Liver (tissue), 3 donors: ENCODE data around the gene PTMS.
A peak's percentile ranks its signal among the peaks of the same experiment; 100 is the strongest.

Source experiments
- TAF1 ChIP-seq: conservative IDR thresholded peaks from 2 replicates; pipeline ENCODE4 v1.6.1; 2016; ENCODE audit warnings: antibody characterized with exemption, mild to moderate bottlenecking
- YY1 ChIP-seq: IDR thresholded peaks from 2 replicates; pipeline ENCODE4 v1.6.1; 2016; ENCODE audit warnings: antibody characterized with exemption, mild to moderate bottlenecking
- TF ChIP-seq, protein P1 (sequence below): IDR thresholded peaks from 2 replicates; pipeline ENCODE4 v1.6.1; 2016; ENCODE audit warnings: antibody characterized with exemption, mild to moderate bottlenecking
- TF ChIP-seq, protein P2 (sequence below): fragments of 150-350 bp; IDR thresholded peaks from 2 replicates; pipeline ENCODE4 v1.5.1; 2017; ENCODE audit warnings: improper control_type of control experiment, low read depth, low read length; ENCODE audit not compliant: missing input control
- TF ChIP-seq, protein P3 (sequence below): IDR thresholded peaks from 2 replicates; pipeline ENCODE4 v1.6.1; 2016; ENCODE audit warnings: antibody characterized with exemption
- donor health status: healthy.
- donor health status: healthy.

DNA sequence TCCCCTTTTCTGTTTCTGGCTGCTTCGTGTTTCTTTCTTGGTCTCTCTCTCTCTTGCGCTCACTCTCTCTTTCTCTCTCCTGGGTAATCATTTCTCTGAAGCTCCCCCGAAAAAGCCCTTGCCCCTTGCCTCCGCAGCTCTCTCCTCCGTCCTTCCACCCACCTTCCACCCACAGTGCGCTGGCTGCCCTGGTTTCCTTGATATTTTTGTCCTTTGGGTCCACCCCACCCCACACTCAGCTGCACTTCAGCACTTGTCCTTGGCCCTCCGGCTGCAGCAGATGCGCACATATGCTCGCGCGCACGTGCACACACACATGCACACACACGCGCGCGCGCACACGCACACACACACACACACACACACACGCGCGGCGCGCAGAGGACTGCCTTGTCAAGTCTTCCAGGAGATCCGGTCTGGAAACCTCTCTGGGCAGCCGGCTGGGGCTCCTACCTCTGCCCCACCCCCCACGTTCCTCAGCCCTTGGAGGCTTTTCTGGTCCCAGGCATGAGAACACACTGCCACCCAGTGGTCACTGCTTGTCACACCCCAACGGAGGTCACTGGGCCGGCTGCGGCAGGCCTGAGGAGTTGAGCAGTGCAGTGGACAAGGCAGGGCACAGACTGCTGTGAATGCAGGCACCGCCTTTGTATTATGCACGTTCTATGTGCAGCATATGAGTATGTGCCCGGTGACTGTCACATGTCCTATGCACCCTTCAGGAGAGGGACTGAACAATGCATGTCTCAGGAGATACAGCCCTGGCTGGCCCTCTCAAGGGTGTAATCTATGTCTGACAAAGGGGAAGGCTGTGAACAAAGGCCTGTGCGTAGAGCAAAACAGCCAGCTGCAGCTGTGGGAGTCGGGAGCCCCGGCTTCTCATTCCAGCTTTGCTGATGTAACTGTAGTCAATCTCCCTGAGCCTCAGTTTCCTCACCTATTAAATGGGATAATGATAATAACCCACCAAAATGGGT lies 12.7 kb downstream of the PTMS start:
- TF ChIP-seq, protein P1, sequence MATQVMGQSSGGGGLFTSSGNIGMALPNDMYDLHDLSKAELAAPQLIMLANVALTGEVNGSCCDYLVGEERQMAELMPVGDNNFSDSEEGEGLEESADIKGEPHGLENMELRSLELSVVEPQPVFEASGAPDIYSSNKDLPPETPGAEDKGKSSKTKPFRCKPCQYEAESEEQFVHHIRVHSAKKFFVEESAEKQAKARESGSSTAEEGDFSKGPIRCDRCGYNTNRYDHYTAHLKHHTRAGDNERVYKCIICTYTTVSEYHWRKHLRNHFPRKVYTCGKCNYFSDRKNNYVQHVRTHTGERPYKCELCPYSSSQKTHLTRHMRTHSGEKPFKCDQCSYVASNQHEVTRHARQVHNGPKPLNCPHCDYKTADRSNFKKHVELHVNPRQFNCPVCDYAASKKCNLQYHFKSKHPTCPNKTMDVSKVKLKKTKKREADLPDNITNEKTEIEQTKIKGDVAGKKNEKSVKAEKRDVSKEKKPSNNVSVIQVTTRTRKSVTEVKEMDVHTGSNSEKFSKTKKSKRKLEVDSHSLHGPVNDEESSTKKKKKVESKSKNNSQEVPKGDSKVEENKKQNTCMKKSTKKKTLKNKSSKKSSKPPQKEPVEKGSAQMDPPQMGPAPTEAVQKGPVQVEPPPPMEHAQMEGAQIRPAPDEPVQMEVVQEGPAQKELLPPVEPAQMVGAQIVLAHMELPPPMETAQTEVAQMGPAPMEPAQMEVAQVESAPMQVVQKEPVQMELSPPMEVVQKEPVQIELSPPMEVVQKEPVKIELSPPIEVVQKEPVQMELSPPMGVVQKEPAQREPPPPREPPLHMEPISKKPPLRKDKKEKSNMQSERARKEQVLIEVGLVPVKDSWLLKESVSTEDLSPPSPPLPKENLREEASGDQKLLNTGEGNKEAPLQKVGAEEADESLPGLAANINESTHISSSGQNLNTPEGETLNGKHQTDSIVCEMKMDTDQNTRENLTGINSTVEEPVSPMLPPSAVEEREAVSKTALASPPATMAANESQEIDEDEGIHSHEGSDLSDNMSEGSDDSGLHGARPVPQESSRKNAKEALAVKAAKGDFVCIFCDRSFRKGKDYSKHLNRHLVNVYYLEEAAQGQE: peak; percentile 57
- TF ChIP-seq, protein P2, sequence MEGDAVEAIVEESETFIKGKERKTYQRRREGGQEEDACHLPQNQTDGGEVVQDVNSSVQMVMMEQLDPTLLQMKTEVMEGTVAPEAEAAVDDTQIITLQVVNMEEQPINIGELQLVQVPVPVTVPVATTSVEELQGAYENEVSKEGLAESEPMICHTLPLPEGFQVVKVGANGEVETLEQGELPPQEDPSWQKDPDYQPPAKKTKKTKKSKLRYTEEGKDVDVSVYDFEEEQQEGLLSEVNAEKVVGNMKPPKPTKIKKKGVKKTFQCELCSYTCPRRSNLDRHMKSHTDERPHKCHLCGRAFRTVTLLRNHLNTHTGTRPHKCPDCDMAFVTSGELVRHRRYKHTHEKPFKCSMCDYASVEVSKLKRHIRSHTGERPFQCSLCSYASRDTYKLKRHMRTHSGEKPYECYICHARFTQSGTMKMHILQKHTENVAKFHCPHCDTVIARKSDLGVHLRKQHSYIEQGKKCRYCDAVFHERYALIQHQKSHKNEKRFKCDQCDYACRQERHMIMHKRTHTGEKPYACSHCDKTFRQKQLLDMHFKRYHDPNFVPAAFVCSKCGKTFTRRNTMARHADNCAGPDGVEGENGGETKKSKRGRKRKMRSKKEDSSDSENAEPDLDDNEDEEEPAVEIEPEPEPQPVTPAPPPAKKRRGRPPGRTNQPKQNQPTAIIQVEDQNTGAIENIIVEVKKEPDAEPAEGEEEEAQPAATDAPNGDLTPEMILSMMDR: peak; percentile 97
- peak; percentile 68 for TF ChIP-seq YY1
- TF ChIP-seq TAF1: no peak
- TF ChIP-seq, protein P3, sequence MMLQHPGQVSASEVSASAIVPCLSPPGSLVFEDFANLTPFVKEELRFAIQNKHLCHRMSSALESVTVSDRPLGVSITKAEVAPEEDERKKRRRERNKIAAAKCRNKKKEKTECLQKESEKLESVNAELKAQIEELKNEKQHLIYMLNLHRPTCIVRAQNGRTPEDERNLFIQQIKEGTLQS: peak; percentile 22
